AG08395 (cell line): ENCODE results near the gene NFATC2.

Experiments used
- DNase-seq: peaks from one replicate; pipeline ENCODE4 v3.0.0; 2012; ENCODE audit warnings: mixed read lengths, low spot score

Gene NFATC2

DNA sequence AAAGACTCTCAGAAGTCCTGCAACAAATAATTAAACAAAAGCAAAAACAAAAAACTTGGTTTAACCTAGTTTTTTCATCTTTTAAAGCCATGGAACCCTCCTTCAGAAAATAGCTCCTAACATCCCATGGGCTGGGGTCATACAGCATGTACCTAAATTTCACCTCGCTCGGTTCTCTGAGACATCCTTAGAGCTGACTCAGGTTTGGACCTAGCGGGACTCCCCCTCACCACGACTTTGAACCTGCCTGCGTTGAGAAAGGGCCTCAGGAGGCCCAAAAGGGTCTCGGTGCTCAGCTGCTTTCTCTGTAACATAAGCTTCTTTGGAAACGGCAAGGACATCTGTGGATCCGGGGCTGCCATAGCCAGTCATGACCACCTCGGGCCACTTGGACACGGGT, 112.8 kb downstream of the NFATC2 start:
- DNase-seq, result no peak

DNA sequence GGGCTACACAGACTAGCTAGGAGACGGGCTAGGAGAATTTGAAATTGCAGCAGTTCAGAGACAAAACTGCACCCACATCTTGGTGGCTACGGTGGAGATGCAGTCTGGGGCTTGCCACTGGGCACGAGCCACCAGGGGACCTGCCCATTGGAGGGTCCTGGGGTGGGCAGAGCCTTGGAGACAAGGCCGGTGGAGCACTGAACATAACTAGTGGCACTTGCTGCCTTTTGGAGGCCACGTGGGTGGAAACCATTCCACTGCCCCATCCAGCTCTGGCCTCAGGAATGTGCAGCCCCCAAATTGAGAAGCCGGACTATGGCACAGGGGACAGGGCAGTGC, 113.4 kb downstream of the NFATC2 start:
- DNase-seq, result no peak

DNA sequence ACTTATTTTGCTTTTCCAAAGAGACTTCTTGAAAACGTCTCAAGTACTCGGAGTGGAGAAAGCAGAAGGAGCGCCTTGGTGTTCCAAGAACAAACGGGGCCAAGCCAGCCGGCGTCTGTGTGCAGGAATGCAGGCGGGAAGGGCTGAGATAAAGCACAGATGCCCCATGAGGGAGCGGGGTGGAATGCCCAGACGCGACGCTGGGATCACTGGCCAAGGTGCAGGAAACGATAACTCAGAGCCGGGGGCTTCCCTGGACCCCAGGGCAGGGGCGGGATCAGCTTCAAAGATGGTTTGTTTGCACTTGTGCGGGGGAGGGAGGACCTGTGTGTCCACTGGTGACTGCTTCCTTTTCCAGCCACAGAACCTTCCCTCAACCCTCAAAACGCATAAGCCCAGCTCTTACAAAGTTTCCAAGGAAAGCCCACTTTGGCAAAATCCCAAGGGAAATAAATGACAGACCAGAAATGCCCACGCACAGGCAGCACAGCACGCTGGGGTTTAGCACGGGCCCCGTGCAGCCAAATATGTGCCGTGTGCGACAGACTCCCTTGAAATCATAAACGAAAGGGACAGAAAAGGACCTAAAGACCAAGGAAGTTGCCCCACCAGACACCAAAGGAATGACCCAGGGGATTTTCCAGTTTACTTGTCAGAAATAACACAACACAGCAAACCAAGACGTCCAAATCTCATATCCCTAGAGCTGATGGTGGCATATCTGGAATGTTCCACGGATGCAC, 113.9 kb downstream of the NFATC2 start:
- peak; percentile 65 for DNase-seq

DNA sequence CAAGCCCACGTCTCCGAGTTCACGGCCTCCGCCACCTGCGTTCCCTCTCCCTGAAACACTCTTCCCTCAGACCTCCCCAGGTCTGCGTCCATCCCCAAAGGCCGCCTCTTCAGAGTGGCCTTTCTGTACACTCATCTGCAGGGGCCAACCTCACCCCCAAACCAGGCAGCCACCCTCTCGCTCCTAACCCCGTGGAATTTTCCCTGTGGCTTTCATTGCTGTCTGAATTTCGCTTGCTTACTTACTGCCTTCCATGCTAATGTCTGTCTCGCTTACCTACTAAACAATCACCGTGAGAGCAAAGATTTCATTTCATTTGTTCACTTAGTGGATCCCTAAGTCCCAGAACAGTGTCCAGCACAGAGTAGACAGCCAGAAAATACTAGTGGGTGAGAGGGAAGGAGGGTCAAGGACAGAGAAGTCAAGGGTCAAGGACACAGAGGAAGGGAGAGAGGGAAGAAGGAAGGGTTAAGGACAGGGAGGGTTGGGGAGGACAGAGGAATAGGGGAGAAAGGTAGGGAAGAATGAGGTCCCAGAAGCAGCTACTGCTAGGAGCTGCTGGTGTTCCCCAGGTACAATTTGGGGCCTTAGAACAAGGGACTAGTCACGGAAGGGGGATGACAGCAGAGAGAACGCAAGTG, 114.7 kb downstream of the NFATC2 start:
- DNase-seq, result no peak

DNA sequence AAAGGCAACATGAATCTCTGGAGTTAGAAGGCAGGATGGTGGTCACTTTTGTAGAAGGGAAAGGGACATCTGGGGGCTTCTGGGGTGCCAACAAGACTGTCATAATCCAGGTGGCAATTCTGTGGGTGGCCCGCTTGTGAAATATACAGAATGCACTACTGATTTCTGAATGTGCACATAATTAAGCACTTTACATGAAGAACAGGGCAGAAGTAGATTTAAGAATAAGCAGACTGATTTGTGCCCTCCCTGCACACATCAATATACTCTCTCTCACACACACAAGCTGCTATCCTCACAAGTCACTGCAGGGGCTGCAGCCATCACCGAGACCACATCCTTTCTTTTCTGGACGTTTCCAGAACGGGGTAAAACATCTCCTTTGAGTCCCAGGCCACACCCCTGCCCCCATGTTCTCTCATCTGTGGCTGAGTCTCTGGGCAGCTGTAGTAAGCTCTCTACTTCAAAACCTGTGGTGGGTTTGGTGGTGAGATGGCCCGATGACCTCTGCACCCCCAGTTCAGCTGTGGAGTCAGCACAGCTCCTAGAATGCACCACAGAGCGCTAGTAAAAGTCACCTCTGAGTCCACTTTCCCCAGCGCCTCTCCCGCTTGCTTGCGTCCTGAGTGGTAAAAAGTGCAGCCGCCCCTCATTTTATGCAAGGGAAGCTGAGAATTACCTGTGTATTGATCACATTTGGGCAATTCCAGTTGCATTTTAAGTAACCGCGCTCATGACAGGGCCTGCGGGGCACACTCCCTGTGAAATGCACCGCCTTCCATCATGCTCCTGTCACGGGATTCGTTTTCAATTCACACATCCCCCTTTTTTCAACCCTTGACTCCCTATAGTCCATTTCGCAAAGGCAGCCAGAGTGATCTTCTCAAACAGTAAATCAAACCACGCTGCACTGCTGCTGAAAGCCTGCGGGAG, 115.5 kb downstream of the NFATC2 start:
- DNase-seq, result no peak

DNA sequence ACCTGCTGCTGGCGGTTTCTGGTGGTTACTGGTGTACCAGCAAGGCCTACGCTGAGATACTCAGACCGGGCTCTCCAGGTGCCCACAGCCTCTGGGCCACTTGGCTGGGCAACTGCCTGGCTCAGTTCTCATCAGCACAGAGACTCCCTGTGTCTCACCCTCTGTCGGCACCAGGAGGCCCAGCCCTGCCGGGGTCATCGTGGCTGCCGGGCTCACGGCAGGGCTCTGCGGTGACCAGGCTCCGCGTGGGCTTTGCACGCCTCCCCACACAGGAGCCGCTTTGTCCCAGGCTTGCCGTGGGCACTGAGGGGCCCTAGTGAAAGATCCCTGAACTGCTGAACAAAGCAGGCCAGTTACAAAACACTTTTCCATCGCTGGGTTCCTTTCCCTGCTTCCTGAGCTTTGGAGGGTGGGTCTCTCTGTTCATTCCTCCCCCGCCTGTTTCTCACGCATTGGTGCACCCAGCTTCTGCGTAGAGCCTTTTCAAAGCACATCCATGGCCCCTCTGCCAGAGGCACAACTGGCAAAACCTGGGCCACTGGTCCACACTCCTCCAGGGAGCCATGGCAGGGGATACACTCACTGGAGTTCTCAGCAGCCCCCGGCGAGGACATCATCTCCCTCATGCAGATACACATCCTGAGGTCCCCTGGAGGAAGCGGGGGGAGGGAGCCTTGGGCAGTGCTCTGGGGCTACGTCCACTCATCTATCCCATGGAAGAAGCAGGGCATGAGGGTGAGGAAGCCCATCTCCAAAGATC, 117.0 kb downstream of the NFATC2 start:
- no peak for DNase-seq

DNA sequence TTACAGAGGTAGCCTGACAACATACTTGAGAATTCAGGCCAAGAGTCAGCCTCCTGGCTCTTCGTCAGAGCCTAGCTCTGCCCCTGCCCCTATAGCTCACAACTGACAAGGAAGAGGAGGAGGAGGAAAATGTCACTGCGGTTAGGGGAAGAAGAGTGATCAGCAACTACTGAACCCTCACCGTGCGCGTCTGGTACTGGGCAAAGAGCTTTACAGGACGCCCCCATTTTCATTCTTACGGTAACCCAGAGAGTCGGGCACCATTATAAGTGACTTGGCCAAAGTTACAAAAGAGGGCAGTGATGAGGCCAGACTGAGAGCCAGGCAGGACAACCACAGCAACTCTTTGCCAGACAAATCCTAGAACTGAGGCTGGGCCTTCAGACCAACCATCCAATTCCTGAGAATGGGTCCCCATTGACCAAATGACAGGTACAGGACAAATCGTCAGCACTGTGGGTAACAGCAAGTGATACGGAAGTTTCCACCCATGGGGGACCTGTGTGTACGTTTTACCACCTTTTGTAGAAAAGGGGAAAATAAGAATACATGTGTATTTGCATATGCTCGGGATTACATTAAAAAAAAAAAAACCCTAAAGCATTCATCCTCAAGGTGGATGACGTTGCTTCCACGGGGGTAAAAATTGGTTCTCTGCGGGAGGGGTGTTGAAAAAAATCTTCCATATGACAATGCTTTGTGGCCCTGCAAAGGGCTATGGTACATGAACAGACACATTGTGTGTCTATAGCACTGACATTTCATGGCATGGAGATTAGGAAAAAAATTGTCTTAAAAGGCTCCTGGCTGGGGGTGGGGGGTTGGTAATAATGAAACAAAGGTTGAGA, 118.0 kb downstream of the NFATC2 start:
- DNase-seq, result no peak

DNA sequence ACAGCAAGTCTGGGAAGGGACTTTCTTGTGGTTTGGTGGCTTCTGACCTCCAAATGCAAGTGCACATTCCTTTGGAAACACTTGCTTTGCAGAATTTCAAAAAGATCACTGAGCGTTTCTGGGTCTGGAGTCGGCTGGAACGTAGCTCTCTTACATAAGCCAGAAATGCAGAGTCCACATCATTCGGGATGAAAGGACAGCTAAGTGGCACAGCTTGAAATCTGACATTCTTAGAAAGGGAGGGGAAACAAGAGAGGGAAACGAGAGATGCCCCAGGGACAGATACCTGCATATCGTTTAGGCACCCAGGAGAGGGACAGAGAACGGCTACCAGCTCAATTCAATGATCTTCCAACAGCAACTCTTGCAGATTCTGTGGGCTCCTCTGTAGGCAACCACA, 118.7 kb downstream of the NFATC2 start:
- no peak for DNase-seq

DNA sequence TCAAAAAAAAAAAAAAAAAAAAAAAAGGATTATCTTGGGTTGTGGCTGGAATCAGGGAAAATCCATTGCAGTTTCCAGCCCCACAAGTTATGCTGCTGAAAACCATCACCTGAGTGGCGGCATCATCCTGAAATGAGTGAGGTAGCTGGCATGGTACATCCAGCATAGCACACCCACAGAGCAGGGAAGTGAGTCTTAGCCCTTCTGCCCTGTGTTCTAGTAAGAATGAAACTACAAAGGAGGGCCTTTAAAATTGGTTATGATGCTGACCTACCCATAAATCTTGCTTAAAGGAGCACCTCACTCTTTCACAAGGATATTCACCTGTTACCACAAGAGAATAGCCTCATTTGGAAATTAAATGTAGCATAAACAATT, 119.2 kb downstream of the NFATC2 start:
- DNase-seq, result no peak

DNA sequence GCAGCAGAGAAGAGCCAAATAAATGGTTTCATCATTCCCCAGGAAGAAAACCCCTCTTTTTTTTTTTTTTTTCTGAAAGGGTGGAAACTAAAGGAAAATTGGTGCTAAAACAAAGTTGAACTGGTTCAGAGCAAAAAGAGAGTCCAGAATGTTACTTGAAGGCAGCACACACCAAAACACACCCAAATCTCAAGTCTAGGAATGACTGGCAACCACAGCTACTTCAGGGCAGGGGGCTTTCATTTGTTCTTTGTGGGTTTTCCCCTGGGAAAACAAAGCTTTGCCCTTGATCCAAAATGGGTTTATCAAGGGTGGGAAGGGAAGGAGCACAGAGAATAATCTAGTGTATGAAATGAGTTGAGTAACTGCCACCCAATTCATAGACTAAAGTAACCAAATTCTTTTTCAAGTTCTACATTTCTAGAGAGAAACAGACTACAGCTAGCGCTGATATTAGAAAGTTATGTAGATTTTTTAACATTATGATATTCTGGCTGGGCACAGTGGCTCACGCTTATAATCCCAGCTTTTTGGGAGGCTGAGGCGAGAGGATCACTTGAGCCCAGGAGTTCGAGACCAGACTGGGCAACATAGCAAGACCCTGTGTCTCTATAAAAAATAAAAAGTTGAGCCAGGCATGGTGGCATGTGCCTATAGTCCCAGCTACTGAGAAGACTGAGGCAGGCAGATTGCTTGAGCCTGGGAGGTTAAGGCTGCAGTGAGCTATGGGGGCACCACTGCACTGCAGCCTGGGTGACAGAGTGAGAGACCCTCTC, 119.8 kb downstream of the NFATC2 start:
- no peak for DNase-seq

DNA sequence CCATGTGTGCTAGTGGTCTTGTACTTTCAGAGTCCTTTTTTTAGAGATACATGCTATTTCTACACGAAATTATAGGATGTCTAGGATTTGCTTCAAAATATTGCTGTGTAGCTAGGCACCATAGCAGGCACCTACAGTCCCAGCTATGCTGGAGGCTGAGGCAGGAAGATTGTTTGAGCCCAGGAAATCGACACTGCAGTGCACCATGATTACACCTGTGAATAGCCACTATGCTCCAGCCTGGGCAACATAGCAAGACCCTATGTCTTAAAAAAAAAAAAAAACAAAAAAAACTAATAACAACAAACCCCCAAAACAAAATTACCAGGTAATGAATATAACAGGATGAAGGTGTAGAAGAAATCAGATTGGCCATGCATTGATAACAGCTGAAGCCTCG, 121.7 kb downstream of the NFATC2 start:
- no peak for DNase-seq

DNA sequence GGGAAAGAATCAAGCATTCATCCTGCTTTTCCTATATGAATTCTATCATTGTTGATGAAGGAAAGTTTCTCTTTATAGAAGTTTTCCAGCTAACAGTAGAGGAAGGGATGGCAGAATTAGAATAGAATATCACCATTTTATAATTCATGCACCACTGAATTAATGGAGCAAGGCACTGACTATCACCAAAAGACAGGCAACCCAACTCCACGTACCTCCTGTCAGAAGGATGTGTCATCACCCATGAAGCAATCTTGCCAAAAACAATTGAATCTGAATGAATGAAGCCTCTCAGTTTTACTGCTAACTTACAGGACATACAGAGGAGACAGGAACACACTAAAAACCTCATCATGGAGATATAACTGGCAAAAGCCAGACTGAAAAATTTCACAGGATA, 122.4 kb downstream of the NFATC2 start:
- peak; percentile 51 for DNase-seq

DNA sequence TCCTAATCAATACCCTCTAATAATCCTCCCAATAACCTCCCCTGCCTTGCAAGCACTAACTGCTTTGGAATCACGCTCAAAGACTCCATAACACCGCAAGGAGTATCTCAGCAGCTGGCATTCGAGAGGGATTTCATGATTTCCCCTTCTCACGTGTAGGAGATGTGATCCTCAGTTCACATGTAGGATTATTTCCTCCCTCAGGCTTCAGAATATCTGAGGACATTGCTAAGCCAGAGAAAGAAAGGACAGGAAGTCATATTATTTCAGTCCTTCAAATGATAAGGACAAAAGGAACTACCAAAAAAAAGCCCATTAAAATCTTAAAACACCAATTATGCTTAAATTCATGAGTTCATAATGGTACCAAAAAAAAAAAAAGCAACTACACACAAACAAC, 122.9 kb downstream of the NFATC2 start:
- DNase-seq, result no peak

DNA sequence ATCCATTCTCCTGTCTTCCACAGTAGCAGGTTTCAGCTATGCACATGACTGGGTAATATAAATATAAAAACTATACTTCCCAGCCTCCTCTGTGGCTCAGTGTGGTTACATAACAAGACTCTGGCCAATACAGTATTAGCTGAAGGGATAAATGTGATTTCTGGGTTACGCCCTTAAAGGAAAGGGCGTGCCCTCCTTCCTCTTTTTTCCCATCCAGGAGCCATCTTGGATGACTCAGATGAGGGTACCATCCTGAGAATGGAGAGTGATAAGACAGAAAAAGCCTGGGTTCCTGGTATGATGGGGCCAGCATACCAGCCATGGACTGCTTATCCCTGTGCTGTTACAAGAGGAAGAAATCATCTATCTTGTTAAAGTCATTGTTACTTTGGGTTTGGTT, 123.3 kb downstream of the NFATC2 start:
- no peak for DNase-seq

DNA sequence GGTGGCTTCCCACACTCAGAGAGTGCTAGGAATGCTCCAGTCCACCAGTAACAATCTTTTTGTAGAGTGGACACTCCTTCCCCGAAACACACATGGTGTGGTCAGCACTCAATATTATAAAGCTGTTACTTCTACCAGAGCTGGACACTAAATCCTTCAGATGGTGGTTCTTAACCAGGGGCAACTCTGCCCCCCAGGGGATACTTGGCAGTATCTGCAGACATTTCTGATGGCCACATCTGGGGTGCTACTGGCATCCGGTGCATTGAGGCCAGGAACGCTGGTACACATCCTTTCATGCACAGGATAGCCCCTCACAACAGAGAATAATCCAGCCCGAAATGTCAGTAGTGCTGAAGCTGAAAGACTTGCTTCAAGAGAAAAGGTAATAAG, 124.4 kb downstream of the NFATC2 start:
- no peak for DNase-seq

DNA sequence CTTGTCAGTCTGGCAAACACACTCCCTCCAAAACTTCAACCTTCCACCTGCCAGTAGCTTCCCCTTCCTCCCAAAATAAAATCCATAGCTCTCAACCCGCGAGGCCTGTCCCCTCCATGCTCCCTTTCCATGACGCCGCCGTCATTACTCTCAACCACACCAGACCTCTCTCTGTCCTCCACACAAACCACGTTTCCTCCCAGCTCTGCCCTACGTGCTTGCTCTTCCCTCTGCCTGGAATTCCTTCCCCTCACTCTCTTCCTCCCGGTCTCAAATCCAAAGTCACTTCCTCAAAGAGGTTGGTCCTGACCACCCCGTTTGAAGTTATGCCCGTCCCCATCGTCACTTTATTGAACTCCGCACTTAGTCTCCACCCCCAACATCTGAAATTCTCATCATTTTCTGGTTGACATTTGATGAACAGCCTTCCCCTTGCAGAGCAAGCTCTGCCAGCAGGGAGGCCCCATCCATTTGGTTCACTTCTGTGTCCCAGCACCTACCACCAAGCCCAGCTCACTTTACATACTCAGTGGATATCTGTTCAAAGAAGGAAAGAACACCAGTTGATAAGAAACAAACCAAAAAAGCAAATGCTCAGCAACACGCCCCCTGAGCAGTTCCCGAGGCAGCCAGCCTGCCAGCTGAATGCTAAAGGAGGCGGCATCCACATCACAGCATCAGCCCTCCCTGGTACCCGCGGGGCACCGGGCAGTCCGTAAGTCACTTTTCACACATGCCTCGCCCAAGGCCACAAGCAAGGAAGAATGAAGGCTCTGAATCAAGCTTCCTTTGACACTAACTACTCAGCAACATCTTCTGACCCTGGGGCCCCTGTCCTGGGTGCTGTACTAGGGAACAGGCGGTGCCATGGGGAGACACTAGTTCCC, 125.0 kb downstream of the NFATC2 start:
- no peak for DNase-seq

DNA sequence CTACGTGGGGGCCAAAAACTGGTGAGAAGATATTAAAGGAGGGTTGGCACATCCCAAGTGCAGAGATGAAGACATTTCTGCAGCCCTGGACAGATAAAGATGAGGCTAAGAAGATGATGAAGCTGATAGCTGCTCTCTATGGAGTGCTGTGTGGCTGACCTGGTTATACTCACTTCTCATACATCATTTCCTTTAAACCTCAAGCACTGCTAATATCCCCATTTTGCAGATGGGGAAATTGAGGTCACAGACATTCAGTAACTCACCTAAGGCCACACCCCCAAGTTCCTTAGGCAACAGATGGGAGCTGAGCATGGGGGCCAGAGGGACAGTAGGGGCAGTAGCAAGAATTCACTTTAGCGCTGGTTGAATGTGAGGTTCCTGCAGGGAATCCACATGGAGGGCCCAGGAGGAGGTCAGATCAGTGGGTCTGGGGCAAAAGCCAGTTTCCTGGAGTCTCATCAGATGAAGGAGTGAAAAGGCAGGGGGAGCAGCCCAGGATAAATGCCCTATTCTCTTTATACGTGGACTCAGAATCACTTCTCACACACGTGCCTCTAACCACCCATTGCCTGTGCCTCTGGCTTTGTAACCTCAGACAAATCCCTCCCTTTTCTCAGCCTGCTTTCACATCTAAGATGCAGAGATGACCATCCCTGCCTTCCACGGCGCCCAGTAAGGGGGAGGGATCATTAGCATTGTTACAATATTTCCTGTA, 125.8 kb downstream of the NFATC2 start:
- no peak for DNase-seq

DNA sequence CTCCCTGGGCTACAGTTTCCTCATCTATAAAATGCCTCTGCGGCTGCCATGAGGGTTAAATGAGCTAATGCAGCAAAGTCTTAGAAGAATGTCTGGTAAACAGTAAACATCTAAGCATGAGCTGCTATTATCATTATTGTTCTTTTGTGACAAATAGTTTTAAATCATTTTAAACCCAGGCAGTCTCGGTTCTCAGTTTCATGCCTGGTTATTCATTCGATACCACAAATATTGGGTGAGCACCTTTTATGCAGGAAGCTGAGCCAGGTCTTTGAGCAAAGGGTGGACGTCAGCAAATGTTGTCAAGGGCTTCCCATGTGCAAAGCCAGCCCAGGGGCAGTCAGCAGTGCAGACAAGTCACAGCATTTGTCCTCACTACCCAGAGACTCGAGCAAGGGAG, 128.7 kb downstream of the NFATC2 start:
- no peak for DNase-seq

DNA sequence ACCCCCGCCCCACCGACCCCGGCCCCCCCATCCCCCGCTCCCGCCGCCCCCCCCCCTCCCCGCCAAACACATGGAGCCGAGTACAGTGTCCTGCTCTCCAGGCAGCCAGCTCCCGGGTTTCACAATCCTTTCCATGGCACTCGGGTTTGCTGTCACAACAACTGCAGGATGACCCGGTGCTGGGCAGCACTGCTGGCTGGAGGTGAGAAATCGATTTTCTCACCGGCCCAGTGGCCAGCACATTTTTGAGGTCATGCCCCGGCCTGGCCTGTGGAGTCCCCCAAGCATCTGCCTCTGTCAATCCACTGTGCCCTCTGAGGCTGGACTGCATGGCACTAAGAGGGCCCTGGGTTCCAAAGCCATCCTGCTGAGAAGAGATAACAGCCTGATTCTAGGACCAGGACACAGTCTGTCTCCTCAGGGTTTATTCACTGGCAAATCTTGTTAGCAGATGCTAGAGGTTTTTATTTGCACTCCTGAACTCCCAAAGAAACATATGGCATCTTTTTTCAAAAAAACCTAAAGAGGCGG, 129.5 kb downstream of the NFATC2 start:
- peak; percentile 81 for DNase-seq
